Heart right ventricle (tissue), 16 donors: ENCODE data around the gene DLG5. TPM values are rescaled to one million over a fixed set of nuclear protein-coding genes. Genes with fewer than 3 reads are reported as not detected.

Experiments used
- ATAC-seq, 8 donors: fragments of 200-7000 bp; cut with Tn5 transposase; one replicate each; pipeline ENCODE4 v1.9.1; 2020; ENCODE audit warnings: mild to moderate bottlenecking in 8 of 8, moderate library complexity in 8 of 8, moderate number of reproducible peaks in 1 of 8
- DNase-seq, 2 donors: peaks; one replicate each; pipeline ENCODE4 v3.0.0-alpha.2; 2020
- H3K27ac ChIP-seq, 10 donors: fragments of 200-600 bp; sonication (generic) in 2 of 10; one replicate each; pipeline versions ENCODE4 v1.5.0 to v1.8.0; 2020 to 2022; ENCODE audit warnings: mild to moderate bottlenecking in 3 of 10
- H3K27me3 ChIP-seq, 7 donors: fragments of 200-600 bp; one replicate each; pipeline ENCODE4 v1.8.0; 2021 to 2022; ENCODE audit warnings: mild to moderate bottlenecking in 2 of 7
- H3K36me3 ChIP-seq, 9 donors: fragments of 200-600 bp; sonication (generic) in 1 of 9; one replicate each; pipeline versions ENCODE4 v1.5.0 to v1.8.0; 2020 to 2022; ENCODE audit warnings: mild to moderate bottlenecking in 2 of 9
- H3K4me1 ChIP-seq, 9 donors: fragments of 200-600 bp; sonication (generic) in 1 of 9; one replicate each; pipeline versions ENCODE4 v1.5.0 to v1.8.0; 2020 to 2022; ENCODE audit warnings: mild to moderate bottlenecking in 4 of 9
- H3K4me3 ChIP-seq, 10 donors: fragments of 200-600 bp; sonication (generic) in 2 of 10; one replicate each; pipeline versions ENCODE4 v1.5.0 to v1.8.0; 2020 to 2022; ENCODE audit warnings: mild to moderate bottlenecking in 7 of 10, moderate library complexity in 2 of 10
- H3K9me3 ChIP-seq, 11 donors: fragments of 200-600 bp in 10 of 11; sonication (generic) in 2 of 11; one replicate each; pipeline versions ENCODE4 v1.5.0 to v1.8.0; 2013 to 2022; ENCODE audit warnings: mild to moderate bottlenecking in 2 of 11, control low read depth in 1 of 11, moderate library complexity in 1 of 11
- WGBS, 2 donors: extraction: QIAGEN DNeasy Blood & Tissue Kit; methylation state at CpG; one replicate each; pipeline ENCODE4 v1.1.7; 2013; ENCODE audit warnings: inconsistent platforms in 1 of 2; 5-methylcytosine and 5-hydroxymethylcytosine counted together
- intact Hi-C, 10 donors: fragments of 100-400 bp; cut with DNase I; formaldehyde crosslinking; loops; one replicate each; pipeline versions ENCODE4 v1.11.1 to v1.14.2; 2022
- polyA plus RNA-seq, 2 donors: library from polyadenylated mRNA; stranded (reverse); fragments of 200-250 nt; gene quantifications; one replicate each; pipeline ENCODE4 v1.2.3, GENCODE V29; 2013
- total RNA-seq, 10 donors: library from RNA; stranded (reverse); fragmentation: NEBNext Ultra II Directional in 3 of 10; extraction: Animal tissue kit (Norgen Biotek cat#: 25700) in 3 of 10; gene quantifications; one replicate each; pipeline versions ENCODE4 v1.2.1 to v1.2.4, GENCODE V29; 2021 to 2023
- TF ChIP-seq, protein P1 (sequence below), 9 donors: fragments of 200-600 bp; sonication (generic) in 2 of 9; IDR thresholded peaks; one replicate each; pipeline versions ENCODE4 v1.5.0 to v1.8.0; 2021 to 2022; ENCODE audit warnings: antibody characterized with exemption in 9 of 9, mild to moderate bottlenecking in 5 of 9, moderate library complexity in 1 of 9
- donor health status: Arrhythmogenic right ventricular cardiomyopathy.
- donor health status: ischemic (EF 13 %, LVEDD 7.1; RV severe dilation, severe dysfunction).
- donor health status: healthy with polysubstance abuse.
- donor health status: DM: no; HTN: yes; CAD: no.
- donor health status: DM: no; HTN: no; CAD: no.
- donor health status: ischemic (EF 25% LVEDD 6.9; RV normal size, moderate dysfunction).
- donor health status: ischemic (EF 25% LVEDD 5.7; RV mildly dilated, moderate dysfunction).
- donor health status: healthy.
- donor health status: DM: yes; HTN: yes; CAD: no.
- donor health status: Ischemic cardiomyopathy.
- donor health status: ischemic (EF 35%, LVEDD 5.7; RV mildly dilated, moderate dysfunction).
- donor health status: nonischemic (EF 11% LVEDD 7.7; RV severe dilation, severe dysfunction).
- donor health status: DM: yes; HTN: yes; CAD: no.
- donor health status: PGD.
- donor health status: ischemic (EF 29% LVEDD 5.4; RV normal size, mild dysfunction).
- donor health status: nonischemic (EF 23%, LVEDD 6.1; RV moderate dilation, normal function).

Gene DLG5
- total and polyA plus RNA-seq, 12 donors, result 5.0 to 14.1 (median 10.8) TPM

DNA sequence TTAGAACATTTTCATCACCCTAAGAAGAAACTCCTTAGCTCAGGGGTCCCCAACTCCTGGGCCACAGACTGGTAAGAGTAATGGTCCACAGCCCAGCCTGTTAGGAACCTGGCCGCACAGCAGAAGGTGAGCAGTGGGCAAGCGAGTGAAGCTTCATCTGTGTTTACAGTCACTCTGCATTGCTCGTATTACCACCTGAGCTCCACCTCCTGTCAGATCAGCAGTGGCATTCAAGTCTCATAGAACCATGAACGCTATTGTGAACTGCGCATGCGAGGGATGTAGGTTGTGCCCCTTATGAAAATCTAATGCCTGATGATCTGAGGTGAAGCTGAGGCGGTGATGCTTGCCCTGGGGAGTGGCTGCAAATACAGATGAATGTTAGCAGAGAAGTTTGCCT is 37.3 kb upstream of the DLG5 start:
- TF ChIP-seq, protein P1, sequence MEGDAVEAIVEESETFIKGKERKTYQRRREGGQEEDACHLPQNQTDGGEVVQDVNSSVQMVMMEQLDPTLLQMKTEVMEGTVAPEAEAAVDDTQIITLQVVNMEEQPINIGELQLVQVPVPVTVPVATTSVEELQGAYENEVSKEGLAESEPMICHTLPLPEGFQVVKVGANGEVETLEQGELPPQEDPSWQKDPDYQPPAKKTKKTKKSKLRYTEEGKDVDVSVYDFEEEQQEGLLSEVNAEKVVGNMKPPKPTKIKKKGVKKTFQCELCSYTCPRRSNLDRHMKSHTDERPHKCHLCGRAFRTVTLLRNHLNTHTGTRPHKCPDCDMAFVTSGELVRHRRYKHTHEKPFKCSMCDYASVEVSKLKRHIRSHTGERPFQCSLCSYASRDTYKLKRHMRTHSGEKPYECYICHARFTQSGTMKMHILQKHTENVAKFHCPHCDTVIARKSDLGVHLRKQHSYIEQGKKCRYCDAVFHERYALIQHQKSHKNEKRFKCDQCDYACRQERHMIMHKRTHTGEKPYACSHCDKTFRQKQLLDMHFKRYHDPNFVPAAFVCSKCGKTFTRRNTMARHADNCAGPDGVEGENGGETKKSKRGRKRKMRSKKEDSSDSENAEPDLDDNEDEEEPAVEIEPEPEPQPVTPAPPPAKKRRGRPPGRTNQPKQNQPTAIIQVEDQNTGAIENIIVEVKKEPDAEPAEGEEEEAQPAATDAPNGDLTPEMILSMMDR (IDR thresholded peaks at IDR 0.05), result no peak
- H3K36me3 ChIP-seq, result no peaks in the 10 kb centered on the region
- intact Hi-C loops, result no loop called here
- H3K4me3 ChIP-seq, result no peak overlapping the region
- DNase-seq (no peak), ATAC-seq (no peak)
- H3K27ac ChIP-seq, result no peak overlapping the region
- 96 to 97% methylated on average over 7 of the region's 7 CpGs for WGBS, 2 donors
- no peaks in the 10 kb centered on the region for H3K9me3 ChIP-seq
- H3K4me1 ChIP-seq, result no peaks in the 10 kb centered on the region
- no peaks in the 10 kb centered on the region for H3K27me3 ChIP-seq

DNA sequence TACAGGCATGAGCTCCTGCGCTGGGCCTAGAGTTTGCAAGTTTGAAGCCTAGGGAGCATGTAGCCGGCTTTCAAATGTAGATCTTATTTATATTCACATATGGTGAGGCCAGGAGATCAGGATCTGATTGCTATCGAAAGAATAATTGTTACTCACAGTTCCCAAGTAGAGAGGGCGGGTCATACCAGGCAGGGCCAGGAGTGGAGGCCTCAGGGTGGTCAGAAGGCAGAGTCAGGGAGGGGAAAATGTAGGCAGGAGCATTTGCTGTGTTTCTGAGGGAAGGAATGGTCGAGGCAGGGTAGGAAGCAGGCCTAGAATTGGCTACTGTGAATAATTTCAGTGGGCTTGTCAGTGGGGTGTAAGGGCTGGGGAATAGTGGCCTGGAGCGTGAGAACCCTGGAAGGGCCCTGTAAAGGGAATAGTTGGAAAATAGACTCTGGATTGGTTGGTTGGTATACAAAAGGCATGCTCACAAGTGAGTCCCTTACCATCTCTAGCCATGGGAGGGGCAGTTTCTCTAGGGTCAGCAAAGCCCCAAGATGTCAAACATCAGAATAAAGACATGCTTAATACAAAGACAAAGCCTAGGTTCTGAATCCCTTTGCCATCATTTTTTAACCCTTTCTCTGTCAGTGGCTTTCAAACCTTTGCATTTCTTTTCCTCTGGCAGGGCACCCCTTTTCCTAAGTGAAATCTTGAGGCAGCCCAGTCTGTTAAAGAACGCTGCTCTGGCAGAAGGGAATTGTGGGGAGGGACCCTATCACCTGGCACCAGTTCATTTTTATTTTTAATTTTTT is 36.0 kb upstream of the DLG5 start:
- intact Hi-C loops, result no loop called here
- Histone ChIP-seq H3K36me3 (no peaks in the 10 kb centered on the region), H3K27ac (no peak overlapping the region), H3K9me3 (no peaks in the 10 kb centered on the region), H3K27me3 (no peaks in the 10 kb centered on the region), H3K4me3 (no peak overlapping the region), H3K4me1 (no peaks in the 10 kb centered on the region)
- TF ChIP-seq, protein P1 (IDR thresholded peaks at IDR 0.05), result no peak
- DNase-seq, result no peak
- ATAC-seq, result no peak
- WGBS, 2 donors, result 94% methylated on average over 7 of the region's 7 CpGs

DNA sequence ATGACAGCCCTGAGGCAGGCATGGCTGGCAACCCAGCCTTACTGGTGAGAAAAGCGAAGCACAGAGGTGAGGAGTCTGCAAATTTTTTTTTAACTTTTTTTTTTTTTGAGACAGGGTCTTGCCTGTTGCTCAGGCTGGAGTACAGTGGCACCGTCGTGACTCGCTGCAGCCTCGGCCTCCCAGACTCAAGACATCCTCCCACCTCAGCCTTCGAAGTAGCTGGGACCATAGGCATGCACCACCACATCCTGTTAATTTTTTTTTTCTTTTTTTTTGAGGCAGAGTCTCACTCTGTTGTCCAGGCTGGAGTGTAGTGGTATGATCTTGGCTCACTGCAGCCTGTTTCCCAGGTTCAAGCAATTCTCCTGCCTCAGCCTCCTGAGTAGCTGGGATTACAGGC is 35.1 kb upstream of the DLG5 start:
- no peak overlapping the region for H3K27ac ChIP-seq
- no peak overlapping the region for H3K4me3 ChIP-seq
- intact Hi-C loops, result no loop called here
- DNase-seq (no peak), ATAC-seq (no peak)
- H3K36me3 ChIP-seq, result no peaks in the 10 kb centered on the region
- no peaks in the 10 kb centered on the region for H3K9me3 ChIP-seq
- H3K4me1 ChIP-seq, result no peaks in the 10 kb centered on the region
- WGBS, 2 donors, result 91 to 94% methylated on average over 6 of the region's 6 CpGs
- TF ChIP-seq, protein P1 (IDR thresholded peaks at IDR 0.05), result no peak
- no peaks in the 10 kb centered on the region for H3K27me3 ChIP-seq

- Histone ChIP-seq H3K9me3 (no peaks in the 10 kb centered on the region), H3K4me1 (no peaks in the 10 kb centered on the region), H3K27me3 (no peaks in the 10 kb centered on the region), H3K36me3 (no peaks in the 10 kb centered on the region), H3K4me3 (no peak overlapping the region), H3K27ac (no peak overlapping the region)
- DNase-seq (no peak), ATAC-seq (no peak)
- TF ChIP-seq, protein P1 (IDR thresholded peaks at IDR 0.05), result no peak
- WGBS, 2 donors, result 93 to 94% methylated on average over 6 of the region's 6 CpGs
- intact Hi-C loops, result no loop called here
Observed at GRCh38 chr10:77960829-77961329, 34.3 kb upstream of the DLG5 start.
